Right lobe of liver (tissue), 6 donors: ENCODE results near the gene TSKS. TPM values are rescaled to one million over a fixed set of nuclear protein-coding genes. Genes with fewer than 3 reads are reported as not detected.

Source experiments
- ATAC-seq, 4 donors: fragments of 200-7000 bp; cut with Tn5 transposase; one replicate each; pipeline ENCODE4 v1.9.1; 2020; ENCODE audit warnings: mild to moderate bottlenecking in 4 of 4, moderate library complexity in 4 of 4
- DNase-seq, 3 donors: peaks; one replicate each; pipeline ENCODE4 v3.0.0-alpha.2; 2020
- H3K27ac ChIP-seq, 3 donors: fragments of 200-600 bp; one replicate each; pipeline ENCODE4 v1.8.0; 2022
- H3K27me3 ChIP-seq, 2 donors: fragments of 200-600 bp; one replicate each; pipeline ENCODE4 v1.8.0; 2022
- H3K36me3 ChIP-seq, 4 donors: fragments of 200-600 bp; sonication (generic) in 1 of 4; one replicate each; pipeline versions ENCODE4 v1.5.1 to v1.8.0; 2017 to 2022; ENCODE audit warnings: control low read depth in 1 of 4
- H3K4me1 ChIP-seq, 4 donors: fragments of 200-600 bp; sonication (generic) in 1 of 4; one replicate each; pipeline versions ENCODE4 v1.5.1 to v1.8.0; 2017 to 2022; ENCODE audit warnings: control low read depth in 1 of 4
- H3K4me3 ChIP-seq, 3 donors: fragments of 200-600 bp; one replicate each; pipeline ENCODE4 v1.8.0; 2022
- H3K9me3 ChIP-seq, 4 donors: fragments of 200-600 bp; sonication (generic) in 1 of 4; one replicate each; pipeline versions ENCODE4 v1.5.1 to v1.8.0; 2017 to 2022; ENCODE audit warnings: control low read depth in 1 of 4
- POLR2A ChIP-seq: fragments of 450-650 bp; IDR thresholded peaks from one replicate; pipeline ENCODE4 v1.6.1; 2017; ENCODE audit warnings: antibody characterized with exemption, mild to moderate bottlenecking
- WGBS: methylation state at CpG from one replicate; pipeline ENCODE4 v1.1.6; 2018; ENCODE audit warnings: low coverage, low lambda C conversion rate; ENCODE audit not compliant: insufficient coverage; ENCODE audit errors: missing lambda C conversion rate; 5-methylcytosine and 5-hydroxymethylcytosine counted together
- intact Hi-C, 2 donors: fragments of 100-400 bp; cut with DNase I; formaldehyde crosslinking; loops; one replicate each; pipeline versions ENCODE4 v1.11.2 to v1.14.1; 2022
- total RNA-seq, 6 experiments: library from RNA; depleted of rRNA in 2 of 6; stranded (reverse); fragments of >200 nt in 2 of 6; fragmentation: NEBNext Ultra II Directional in 3 of 6; extraction: Animal tissue kit (Norgen Biotek cat#: 25700) in 3 of 6; gene quantifications; one replicate each; pipeline versions ENCODE4 v1.1.0 to v1.2.4, GENCODE V29; 2016 to 2023
- TF ChIP-seq, protein P1 (sequence below), 4 donors: fragments of 200-600 bp in 3 of 4; fragments of 450-650 bp in 1 of 4; IDR thresholded peaks; one replicate each; pipeline versions ENCODE4 v1.5.1 to v1.8.0; 2016 to 2022; ENCODE audit warnings: antibody characterized with exemption in 4 of 4, mild to moderate bottlenecking in 2 of 4
- donor health status: DM: no; HTN: yes; CAD: no.
- donor health status: DM: no; HTN: no; CAD: no.
- donor health status: DM: no; HTN: no; CAD: no.
- donor health status: DM: no; HTN: yes; CAD: no.
- donor health status: DM: no; HTN: yes; CAD: no.

TSKS gene
- total RNA-seq, 6 experiments from 2014 or later: not detected

GRCh38 chr19:49771674-49772139, 8.6 kb upstream of the TSKS start:
- Histone ChIP-seq H3K9me3 (no peaks in the 10 kb centered on the region), H3K27ac (no peak overlapping the region), H3K4me1 (peaks cover 0 to 13% (median 6%) of the 10 kb centered on the region in 4 donors), H3K27me3 (no peaks in the 10 kb centered on the region), H3K36me3 (no peaks in the 10 kb centered on the region), H3K4me3 (no peak overlapping the region)
- ATAC-seq: peak; percentile 47 to 76 (median 62)
- peak in 2 of 3 donors; percentile 62 to 74 for DNase-seq
- intact Hi-C loops: no loop called here
- 44% methylated on average over 13 of the region's 13 CpGs for WGBS
- TF ChIP-seq, protein P1, sequence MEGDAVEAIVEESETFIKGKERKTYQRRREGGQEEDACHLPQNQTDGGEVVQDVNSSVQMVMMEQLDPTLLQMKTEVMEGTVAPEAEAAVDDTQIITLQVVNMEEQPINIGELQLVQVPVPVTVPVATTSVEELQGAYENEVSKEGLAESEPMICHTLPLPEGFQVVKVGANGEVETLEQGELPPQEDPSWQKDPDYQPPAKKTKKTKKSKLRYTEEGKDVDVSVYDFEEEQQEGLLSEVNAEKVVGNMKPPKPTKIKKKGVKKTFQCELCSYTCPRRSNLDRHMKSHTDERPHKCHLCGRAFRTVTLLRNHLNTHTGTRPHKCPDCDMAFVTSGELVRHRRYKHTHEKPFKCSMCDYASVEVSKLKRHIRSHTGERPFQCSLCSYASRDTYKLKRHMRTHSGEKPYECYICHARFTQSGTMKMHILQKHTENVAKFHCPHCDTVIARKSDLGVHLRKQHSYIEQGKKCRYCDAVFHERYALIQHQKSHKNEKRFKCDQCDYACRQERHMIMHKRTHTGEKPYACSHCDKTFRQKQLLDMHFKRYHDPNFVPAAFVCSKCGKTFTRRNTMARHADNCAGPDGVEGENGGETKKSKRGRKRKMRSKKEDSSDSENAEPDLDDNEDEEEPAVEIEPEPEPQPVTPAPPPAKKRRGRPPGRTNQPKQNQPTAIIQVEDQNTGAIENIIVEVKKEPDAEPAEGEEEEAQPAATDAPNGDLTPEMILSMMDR (IDR thresholded peaks at IDR 0.05): no peak
- TF ChIP-seq POLR2A: peak; percentile 79

GRCh38 chr19:49770529-49770928, 7.4 kb upstream of the TSKS start:
- Histone ChIP-seq H3K27ac (no peak overlapping the region), H3K4me3 (no peak overlapping the region), H3K27me3 (no peaks in the 10 kb centered on the region), H3K9me3 (no peaks in the 10 kb centered on the region), H3K36me3 (no peaks in the 10 kb centered on the region), H3K4me1 (peaks cover 0 to 14% (median 7%) of the 10 kb centered on the region in 4 donors)
- intact Hi-C loops: no loop called here
- ATAC-seq: no peak
- TF ChIP-seq, protein P1 (IDR thresholded peaks at IDR 0.05): no peak
- TF ChIP-seq POLR2A: no peak
- WGBS: 93% methylated on average over 8 of the region's 8 CpGs
- DNase-seq: no peak

GRCh38 chr19:49767967-49768581, 5.0 kb upstream of the TSKS start:
- no peak for TF ChIP-seq POLR2A
- TF ChIP-seq, protein P1 (IDR thresholded peaks at IDR 0.05): no peak
- no peaks in the 10 kb centered on the region for H3K27me3 ChIP-seq
- H3K4me1 ChIP-seq: peaks cover 0 to 18% (median 8%) of the 10 kb centered on the region in 4 donors
- DNase-seq (no peak), ATAC-seq (no peak)
- H3K36me3 ChIP-seq: no peaks in the 10 kb centered on the region
- intact Hi-C loops: no loop called here
- H3K27ac ChIP-seq: peak overlapping the region in 2 of 3 donors; percentile 22 to 30
- WGBS: 41% methylated on average over 6 of the region's 12 CpGs
- peak overlapping the region; percentile 63 to 74 (median 71) for H3K4me3 ChIP-seq
- H3K9me3 ChIP-seq: no peaks in the 10 kb centered on the region

DNA sequence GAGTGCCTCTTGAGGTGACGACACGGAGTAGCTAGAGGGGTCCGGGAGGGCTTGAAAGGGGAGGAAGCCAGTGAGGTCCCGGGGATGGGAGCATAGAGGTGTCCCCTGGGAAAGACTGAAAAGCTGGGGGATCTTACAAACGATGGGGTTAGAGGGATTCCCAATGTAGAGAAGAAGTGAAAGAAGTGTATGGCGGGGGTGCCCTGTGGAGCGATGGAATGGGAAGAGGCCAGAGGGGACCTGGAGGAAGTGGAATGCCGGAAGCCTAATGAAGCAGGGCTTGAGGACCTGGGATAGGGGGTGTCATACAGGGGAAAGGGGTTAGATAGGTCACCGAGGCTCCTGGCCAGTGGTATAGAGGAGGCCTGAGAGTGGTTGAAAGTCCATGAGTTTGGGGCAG, 4.3 kb upstream of the TSKS start:
- WGBS: 0% methylated on average over 9 of the region's 9 CpGs
- intact Hi-C loops: no loop called here

DNA sequence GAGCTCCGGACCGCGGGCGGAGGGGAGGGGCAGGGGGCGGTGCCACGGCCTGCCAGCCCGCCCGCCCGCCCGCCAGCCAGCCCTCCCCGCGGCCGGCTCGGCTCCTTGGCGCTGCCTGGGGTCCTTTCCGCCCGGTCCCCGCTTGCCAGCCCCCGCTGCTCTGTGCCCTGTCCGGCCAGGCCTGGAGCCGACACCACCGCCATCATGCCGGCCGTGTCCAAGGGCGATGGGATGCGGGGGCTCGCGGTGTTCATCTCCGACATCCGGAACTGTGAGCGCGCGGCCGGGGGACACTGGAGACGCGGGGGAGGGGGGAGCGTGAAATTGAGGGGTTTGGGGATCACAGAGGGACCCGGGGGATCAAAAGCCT, 3.8 kb upstream of the TSKS start, which contains the start of gene AP2A1:
Gene AP2A1, plus strand, starts transcription at position 72 of the 370 bp plus-strand sequence. Its CDS starts 133 bp downstream, at position 205.
- no peak for DNase-seq
- Histone ChIP-seq H3K9me3 (no peaks in the 10 kb centered on the region), H3K27me3 (no peaks in the 10 kb centered on the region), H3K36me3 (no peaks in the 10 kb centered on the region), H3K4me1 (peaks cover 0 to 18% (median 8%) of the 10 kb centered on the region in 4 donors), H3K4me3 (peak within 1 kb of the TSS; percentile 63 to 74 (median 71)), H3K27ac (peak within 1 kb of the TSS; percentile 89 to 92 (median 89))
- peak; percentile 15 for TF ChIP-seq POLR2A
- TF ChIP-seq, protein P1 (IDR thresholded peaks at IDR 0.05): no peak
- intact Hi-C loops: no loop called here
- under 1% methylated on average over 21 of the region's 38 CpGs for WGBS
- no peak for ATAC-seq

More for the DNA sequence above, 4.3 kb upstream of the TSKS start:
- TF ChIP-seq POLR2A: no peak
- H3K4me3 ChIP-seq: peak overlapping the region; percentile 63 to 74 (median 71)
- H3K4me1 ChIP-seq: peaks cover 0 to 18% (median 8%) of the 10 kb centered on the region in 4 donors
- H3K27me3 ChIP-seq: no peaks in the 10 kb centered on the region
- DNase-seq: no peak
- no peaks in the 10 kb centered on the region for H3K36me3 ChIP-seq
- peak overlapping the region; percentile 30 to 60 (median 59) for H3K27ac ChIP-seq
- no peak for ATAC-seq
- H3K9me3 ChIP-seq: no peaks in the 10 kb centered on the region
